D721Med (cell line): ENCODE measurements around the gene CALHM3.

Experiments used
- DNase-seq: peaks from one replicate; pipeline ENCODE4 v3.0.0; 2011; ENCODE audit warnings: low spot score; ENCODE audit not compliant: insufficient read length
- FAIRE-seq: peaks from 2 replicates; lab custom pipeline; 2011; peaks lifted over from hg19 to GRCh38; lab: Jason Lieb, UNC
- CTCF ChIP-seq: IDR thresholded peaks from 2 replicates; pipeline ENCODE4 v1.5.1; 2012; ENCODE audit warnings: mild to moderate bottlenecking, control low read depth; ENCODE audit not compliant: insufficient read depth; ENCODE audit errors: missing control alignments

The CALHM3 gene

DNA sequence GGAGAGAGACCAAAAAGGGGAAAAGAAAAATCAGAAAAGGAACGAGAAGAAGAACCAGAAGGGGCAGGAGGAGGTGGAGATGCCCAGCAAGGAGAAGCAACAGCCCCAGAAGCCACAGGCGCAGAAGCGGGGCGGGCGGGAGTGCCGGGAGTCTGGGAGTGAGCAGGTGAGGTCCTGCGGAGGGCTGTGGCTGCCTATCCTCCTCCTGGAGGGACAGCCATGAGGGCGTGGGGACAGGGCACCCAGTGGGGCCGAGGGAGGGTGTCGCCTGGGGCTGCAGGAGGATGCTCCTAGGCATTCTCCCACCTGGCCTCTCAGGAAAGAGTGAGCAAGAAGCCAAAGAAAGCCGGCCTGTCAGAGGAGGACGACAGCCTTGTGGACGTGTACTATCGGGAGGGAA lies 38.6 kb downstream of the CALHM3 start:
- TF ChIP-seq CTCF = no peak
- FAIRE-seq = no peak

DNA sequence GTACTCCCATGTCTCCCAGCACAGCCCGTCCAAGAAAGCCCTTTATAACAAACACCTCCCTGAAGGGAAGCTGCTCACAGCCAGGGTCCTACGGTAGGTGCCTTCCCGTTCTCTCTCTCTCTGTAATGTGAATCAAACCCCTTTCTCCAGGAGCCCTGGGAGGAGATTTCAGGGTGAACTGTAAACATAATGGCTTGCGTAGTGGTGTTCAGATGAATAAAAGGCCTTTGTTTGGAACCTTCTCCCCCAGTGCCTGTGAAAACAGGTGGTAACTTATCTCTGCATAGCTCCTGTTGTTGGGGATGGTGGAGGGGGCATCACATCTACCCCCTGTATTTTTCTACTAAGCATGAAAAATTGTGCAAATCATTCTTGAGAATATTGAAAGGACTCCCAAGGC lies 39.3 kb downstream of the CALHM3 start:
- no peak for DNase-seq
- no peak for TF ChIP-seq CTCF
- FAIRE-seq = no peak

More for the DNA sequence above, 38.6 kb downstream of the CALHM3 start:
- no peak for DNase-seq

GRCh38 chr10:103433858-103434257 lies 45.2 kb downstream of the CALHM3 start:
- FAIRE-seq = no peak
- no peak for DNase-seq
- TF ChIP-seq CTCF = no peak

- no peak for DNase-seq
- no peak for FAIRE-seq
- no peak for TF ChIP-seq CTCF
Observed at GRCh38 chr10:103431902-103432301, 47.1 kb downstream of the CALHM3 start.

DNA sequence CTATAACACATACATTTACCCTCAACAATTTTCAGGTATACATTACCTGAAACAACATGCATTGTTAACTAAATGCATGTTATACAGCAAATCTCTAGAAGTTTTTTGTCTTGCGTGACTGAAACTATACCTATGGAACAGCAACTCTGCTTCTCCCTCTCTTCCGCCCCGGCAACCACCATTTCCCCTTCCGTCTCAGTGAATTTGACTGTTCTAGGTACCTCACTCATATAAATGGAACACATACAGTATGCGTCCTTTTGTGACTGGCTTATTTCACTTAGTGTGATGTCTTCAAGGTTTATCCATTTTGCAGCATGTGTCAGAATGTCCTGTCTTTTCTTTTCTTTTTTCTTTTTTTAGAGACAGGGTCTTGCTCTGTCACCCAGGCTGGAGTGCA lies 49.4 kb downstream of the CALHM3 start:
- no peak for FAIRE-seq
- no peak for TF ChIP-seq CTCF

DNA sequence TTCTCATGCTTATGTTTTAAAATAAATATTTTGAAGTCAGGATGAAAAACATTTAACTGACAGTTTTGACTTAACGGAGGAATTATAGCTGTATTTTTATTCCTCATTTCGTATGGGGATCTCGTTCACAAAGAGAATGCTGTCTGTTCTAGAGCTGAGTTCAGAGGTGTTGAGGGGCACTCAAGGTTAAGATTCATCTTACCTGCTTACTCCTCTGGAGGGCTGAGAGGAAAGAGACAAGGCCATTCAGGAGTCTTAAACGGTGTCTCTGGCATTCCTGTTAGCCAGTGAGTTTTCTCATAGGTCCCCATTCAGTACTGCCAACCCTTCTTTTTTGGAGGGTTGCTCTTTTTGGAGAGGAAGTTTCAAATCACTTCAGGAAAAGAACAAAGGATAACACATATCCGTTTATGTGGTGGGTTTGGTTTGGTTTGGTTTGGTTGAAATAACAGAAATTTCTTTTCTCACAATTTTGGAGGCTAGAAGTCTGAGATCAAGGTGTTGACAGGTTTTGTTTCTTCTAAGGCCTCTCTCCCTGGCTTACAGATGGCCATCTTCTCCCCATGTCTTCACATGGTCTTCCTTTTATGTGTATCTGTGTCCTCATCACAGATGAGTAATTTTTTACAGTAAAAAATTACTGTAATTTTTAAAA lies 49.9 kb downstream of the CALHM3 start:
- FAIRE-seq (peak; percentile 6), DNase-seq (no peak)

More for the DNA sequence above, 49.4 kb downstream of the CALHM3 start:
- DNase-seq = no peak

More for the DNA sequence above, 49.9 kb downstream of the CALHM3 start:
- TF ChIP-seq CTCF = no peak
